ENCODE measurements around the gene FOS. TPM values are rescaled to one million over a fixed set of nuclear protein-coding genes. Genes with fewer than 3 reads are reported as not detected.

FOS gene
- total and polyA plus RNA-seq, 4 donors: 63.7 to 879 (median 131) TPM

GRCh38 chr14:75247286-75247922 is 31.2 kb upstream of the FOS start:
- no peak for DNase-seq
- TF ChIP-seq CTCF (IDR thresholded peaks at IDR 0.05; ENCODE audit: control extremely low read depth, extremely low read depth): no peak
- H3K9me3 ChIP-seq (ENCODE audit: control insufficient read depth in 4 of 4, insufficient read depth in 3 of 4, low read length in 3 of 4): no peaks in the 10 kb centered on the region
- 25 to 39% methylated on average over 15 of the region's 15 CpGs for WGBS, 2 donors
- peaks cover 0 to 12% (median 3%) of the 10 kb centered on the region in 5 donors for H3K4me1 ChIP-seq (ENCODE audit: control insufficient read depth in 5 of 5, insufficient read depth in 5 of 5, low read length in 5 of 5)
- no peak for ATAC-seq (ENCODE audit: insufficient read depth, low FRiP score)
- H3K9ac ChIP-seq (ENCODE audit: insufficient read depth in 1 of 2, low read length in 2 of 2): no peak overlapping the region
- H3K27ac ChIP-seq (ENCODE audit: low read depth in 1 of 2, low read length in 1 of 2): no peak overlapping the region
- H3K27me3 ChIP-seq (ENCODE audit: control insufficient read depth in 3 of 3, insufficient read depth in 3 of 3, low read length in 2 of 3): no peaks in the 10 kb centered on the region
- no peak overlapping the region for H3K4me3 ChIP-seq
- H3K36me3 ChIP-seq (ENCODE audit: control insufficient read depth in 4 of 4, insufficient read depth in 4 of 4, low read length in 4 of 4): no peaks in the 10 kb centered on the region

GRCh38 chr14:75247939-75248338 is 30.7 kb upstream of the FOS start:
- Histone ChIP-seq H3K9me3 (ENCODE audit: control insufficient read depth in 4 of 4, insufficient read depth in 3 of 4, low read length in 3 of 4) (no peaks in the 10 kb centered on the region), H3K4me3 (no peak overlapping the region), H3K27me3 (ENCODE audit: control insufficient read depth in 3 of 3, insufficient read depth in 3 of 3, low read length in 2 of 3) (no peaks in the 10 kb centered on the region), H3K4me1 (ENCODE audit: control insufficient read depth in 5 of 5, insufficient read depth in 5 of 5, low read length in 5 of 5) (peaks cover 0 to 7% (median 2%) of the 10 kb centered on the region in 5 donors), H3K9ac (ENCODE audit: insufficient read depth in 1 of 2, low read length in 2 of 2) (no peak overlapping the region), H3K27ac (ENCODE audit: low read depth in 1 of 2, low read length in 1 of 2) (no peak overlapping the region), H3K36me3 (ENCODE audit: control insufficient read depth in 4 of 4, insufficient read depth in 4 of 4, low read length in 4 of 4) (no peaks in the 10 kb centered on the region)
- 83 to 88% methylated on average over 6 of the region's 6 CpGs for WGBS, 2 donors
- no peak for ATAC-seq (ENCODE audit: insufficient read depth, low FRiP score)
- TF ChIP-seq CTCF (IDR thresholded peaks at IDR 0.05; ENCODE audit: control extremely low read depth, extremely low read depth): no peak
- DNase-seq: no peak

GRCh38 chr14:75249251-75249957 is 29.2 kb upstream of the FOS start:
- Histone ChIP-seq H3K4me3 (no peak overlapping the region), H3K9ac (ENCODE audit: insufficient read depth in 1 of 2, low read length in 2 of 2) (no peak overlapping the region), H3K27me3 (ENCODE audit: control insufficient read depth in 3 of 3, insufficient read depth in 3 of 3, low read length in 2 of 3) (no peaks in the 10 kb centered on the region), H3K9me3 (ENCODE audit: control insufficient read depth in 4 of 4, insufficient read depth in 3 of 4, low read length in 3 of 4) (no peaks in the 10 kb centered on the region), H3K4me1 (ENCODE audit: control insufficient read depth in 5 of 5, insufficient read depth in 5 of 5, low read length in 5 of 5) (peaks cover 0 to 5% (median 0%) of the 10 kb centered on the region in 5 donors), H3K36me3 (ENCODE audit: control insufficient read depth in 4 of 4, insufficient read depth in 4 of 4, low read length in 4 of 4) (no peaks in the 10 kb centered on the region), H3K27ac (ENCODE audit: low read depth in 1 of 2, low read length in 1 of 2) (no peak overlapping the region)
- DNase-seq (peak in 1 of 3 donors; percentile 44), ATAC-seq (ENCODE audit: insufficient read depth, low FRiP score) (no peak)
- WGBS, 2 donors: 51 to 57% methylated on average over 10 of the region's 10 CpGs
- no peak for TF ChIP-seq CTCF (IDR thresholded peaks at IDR 0.05; ENCODE audit: control extremely low read depth, extremely low read depth)
